T follicular helper cell (primary cell): Measurements from ENCODE around the gene MMP19.
"Not testable (repeated sequence)": the region's sequence is repeated elsewhere in the genome, so short reads cannot be mapped to it uniquely, and the experiment has no call there.

Source experiments
- DNase-seq: peaks from one replicate; pipeline ENCODE4 v3.0.0-alpha.2; 2020; ENCODE audit warnings: low read depth
- total RNA-seq, 2 experiments: gene quantifications; one replicate each; lab custom pipeline; 2026; lab: John Stamatoyannopoulos, UW

Gene MMP19, protein sequence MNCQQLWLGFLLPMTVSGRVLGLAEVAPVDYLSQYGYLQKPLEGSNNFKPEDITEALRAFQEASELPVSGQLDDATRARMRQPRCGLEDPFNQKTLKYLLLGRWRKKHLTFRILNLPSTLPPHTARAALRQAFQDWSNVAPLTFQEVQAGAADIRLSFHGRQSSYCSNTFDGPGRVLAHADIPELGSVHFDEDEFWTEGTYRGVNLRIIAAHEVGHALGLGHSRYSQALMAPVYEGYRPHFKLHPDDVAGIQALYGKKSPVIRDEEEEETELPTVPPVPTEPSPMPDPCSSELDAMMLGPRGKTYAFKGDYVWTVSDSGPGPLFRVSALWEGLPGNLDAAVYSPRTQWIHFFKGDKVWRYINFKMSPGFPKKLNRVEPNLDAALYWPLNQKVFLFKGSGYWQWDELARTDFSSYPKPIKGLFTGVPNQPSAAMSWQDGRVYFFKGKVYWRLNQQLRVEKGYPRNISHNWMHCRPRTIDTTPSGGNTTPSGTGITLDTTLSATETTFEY
- 0 reads per million in 2 experiments for total RNA-seq

DNA sequence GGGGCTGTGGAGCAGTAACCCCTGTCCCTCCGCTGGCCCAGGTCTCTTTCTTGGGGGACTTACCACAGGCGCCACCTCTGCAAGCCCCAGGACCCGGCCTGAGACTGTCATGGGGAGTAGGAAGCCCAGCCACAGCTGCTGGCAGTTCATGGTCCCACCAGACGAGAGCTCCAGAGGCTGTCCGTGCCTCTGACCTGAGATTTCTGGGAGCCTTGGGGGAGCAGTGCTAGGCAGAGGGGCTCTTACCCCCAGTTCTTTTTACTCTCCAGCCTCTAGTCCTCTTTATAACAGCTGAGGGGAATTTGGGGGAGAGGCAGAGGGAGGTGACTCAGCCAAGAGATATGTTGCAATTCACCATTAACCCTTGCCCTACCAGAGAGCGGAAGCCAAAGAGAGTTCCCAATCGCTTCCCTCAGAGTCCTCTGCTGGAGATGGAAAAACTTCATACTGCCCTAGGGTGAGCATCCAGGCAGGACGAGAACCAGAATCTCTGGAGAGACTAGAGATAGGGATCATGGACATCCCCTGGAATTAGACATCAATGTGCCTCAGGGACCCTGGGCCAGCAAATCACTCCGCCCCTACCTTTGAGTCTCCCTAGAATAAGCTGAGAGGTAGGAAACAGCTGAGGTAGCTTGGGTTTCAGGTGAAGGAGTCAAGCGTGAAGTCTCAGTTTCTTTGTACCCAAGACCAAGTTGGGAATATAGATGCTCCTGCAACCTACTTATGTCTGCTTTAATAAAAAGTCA is at the start of gene MMP19:
TSS of gene MMP19 (minus strand) at position 256 of the 749 bp plus-strand sequence. CDS start at position 150, 106 bp downstream.
- DNase-seq: no peak

- no peak for DNase-seq
These were observed 48.6 kb upstream of the MMP19 start for GRCh38 chr12:55891310-55891709.

- DNase-seq: no peak
These were observed 42.4 kb upstream of the MMP19 start for GRCh38 chr12:55885113-55885512.

GRCh38 chr12:55877824-55878223 is 35.1 kb upstream of the MMP19 start:
- DNase-seq: no peak

GRCh38 chr12:55875704-55876467 is 33.1 kb upstream of the MMP19 start:
- no peak for DNase-seq

GRCh38 chr12:55874443-55874842 is 31.7 kb upstream of the MMP19 start:
- no peak for DNase-seq

GRCh38 chr12:55866454-55867004 is 23.8 kb upstream of the MMP19 start:
- not testable (repeated sequence) for DNase-seq

DNA sequence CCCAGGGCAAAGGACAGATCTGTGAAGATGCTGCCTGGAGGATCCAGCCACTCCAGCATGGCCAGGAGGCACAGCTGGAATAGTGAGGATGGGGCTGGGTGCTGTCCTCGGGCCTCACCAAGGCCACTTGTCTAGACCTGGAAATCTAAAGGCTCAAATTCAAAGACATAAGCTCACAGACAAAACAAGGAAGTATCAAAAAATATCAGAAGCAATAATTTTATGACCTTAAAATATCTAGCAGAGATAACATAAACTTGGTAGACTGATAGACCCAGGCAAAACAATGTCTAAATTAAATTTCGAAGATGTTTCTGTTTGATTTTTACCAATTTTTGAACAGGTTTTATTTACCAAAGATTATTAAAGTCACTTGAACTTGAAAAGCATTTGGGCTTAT is 22.6 kb upstream of the MMP19 start:
- no peak for DNase-seq

- DNase-seq: not testable (repeated sequence)
These were observed 20.2 kb upstream of the MMP19 start for GRCh38 chr12:55862931-55863330.

- DNase-seq: no peak
These were observed 19.6 kb upstream of the MMP19 start for GRCh38 chr12:55862286-55862685.

GRCh38 chr12:55861871-55862270 is 19.1 kb upstream of the MMP19 start:
- no peak for DNase-seq

DNA sequence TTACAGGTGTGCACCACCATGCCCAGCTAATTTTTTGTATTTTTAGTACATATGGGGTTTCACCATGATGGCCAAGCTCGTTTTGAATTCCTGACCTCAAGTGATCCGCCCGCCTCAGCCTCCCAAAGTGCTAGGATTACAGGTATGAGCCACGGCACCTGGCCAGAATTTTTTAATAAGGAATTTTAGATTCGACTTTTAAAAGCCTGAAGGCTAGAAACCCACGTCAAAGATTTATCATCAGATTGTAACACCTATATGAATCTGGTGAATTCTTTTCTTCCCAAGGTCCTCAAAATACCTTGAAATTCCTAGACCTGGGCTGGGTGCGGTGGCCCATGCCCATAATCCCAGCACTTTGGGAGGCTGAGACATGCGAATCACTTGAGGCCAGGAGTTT is 18.7 kb upstream of the MMP19 start:
- no peak for DNase-seq

GRCh38 chr12:55852740-55853139 is 10.0 kb upstream of the MMP19 start:
- DNase-seq: no peak

DNA sequence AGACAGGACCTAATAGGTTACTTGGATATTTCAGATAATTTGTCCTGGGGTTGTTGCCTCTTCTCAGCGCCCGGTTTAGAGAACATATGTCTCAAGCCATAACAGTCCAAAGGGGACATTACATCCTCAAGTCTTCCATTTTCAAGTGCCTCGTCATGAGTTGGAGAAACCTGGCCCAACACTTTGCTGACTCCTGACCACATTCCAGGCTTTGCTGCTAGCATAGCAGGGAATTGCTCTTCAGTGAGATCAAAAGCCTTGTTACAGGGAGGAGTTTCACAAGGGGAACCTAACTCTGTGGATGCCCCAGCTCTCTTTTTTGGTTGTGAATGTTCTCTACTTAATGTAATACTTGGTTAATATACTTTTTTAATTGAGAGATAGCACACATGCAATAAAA is 8.2 kb upstream of the MMP19 start:
- DNase-seq: no peak

DNA sequence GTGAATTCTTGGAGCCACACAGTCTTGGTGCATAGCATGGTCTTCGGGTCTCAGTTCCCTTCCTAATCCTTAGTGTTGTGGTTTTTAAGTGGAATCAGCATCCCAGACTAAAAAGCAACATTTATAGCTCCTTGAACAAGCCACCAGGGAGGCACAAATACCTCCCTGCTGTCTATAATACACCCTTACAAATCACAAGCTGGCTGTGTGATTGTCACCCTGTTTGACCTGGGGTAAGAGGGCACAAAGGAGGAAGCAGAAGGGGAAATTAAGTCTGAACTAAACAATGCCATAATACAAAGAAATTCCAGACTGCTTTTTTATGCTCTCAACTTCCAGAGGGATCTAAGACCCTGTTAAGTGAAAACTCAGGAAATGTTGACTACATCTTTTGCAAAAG is 7.7 kb upstream of the MMP19 start:
- no peak for DNase-seq

DNA sequence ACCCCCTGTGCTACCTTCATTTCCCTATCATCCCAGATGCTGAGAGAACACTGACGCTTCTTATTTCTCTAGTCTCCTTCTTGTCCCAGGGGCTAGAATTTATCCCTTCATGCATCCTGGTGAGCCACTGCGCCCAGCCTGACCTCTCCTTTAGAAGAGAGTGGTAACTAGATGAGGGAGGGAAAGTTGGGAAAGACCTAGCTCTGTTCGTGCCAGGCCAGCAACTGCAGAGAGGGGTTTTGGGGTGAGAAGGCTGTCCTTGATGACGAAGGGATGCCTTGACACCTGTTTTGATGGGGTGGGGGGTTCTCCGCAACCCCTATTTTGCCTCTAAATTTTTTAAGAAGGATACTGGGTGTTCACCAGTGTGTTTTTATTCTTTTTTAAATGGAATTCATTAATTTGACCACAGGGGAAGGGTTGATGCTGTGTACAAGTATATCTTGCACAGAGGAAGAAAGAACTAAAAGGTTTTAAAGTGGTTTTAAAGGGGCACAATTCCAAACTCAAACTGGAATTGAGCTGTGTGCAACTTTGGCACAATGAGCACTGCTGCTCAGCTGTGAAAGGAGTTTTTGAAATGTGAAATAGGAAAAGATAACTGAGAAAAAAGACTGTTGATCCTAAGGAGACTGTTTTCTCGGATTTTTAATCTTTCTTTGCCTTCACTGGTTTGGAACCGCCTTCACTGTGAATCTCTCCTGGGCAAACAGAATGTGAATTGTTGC is 7.0 kb upstream of the MMP19 start:
- DNase-seq: no peak

GRCh38 chr12:55847603-55848291 is 5.0 kb upstream of the MMP19 start:
- no peak for DNase-seq

DNA sequence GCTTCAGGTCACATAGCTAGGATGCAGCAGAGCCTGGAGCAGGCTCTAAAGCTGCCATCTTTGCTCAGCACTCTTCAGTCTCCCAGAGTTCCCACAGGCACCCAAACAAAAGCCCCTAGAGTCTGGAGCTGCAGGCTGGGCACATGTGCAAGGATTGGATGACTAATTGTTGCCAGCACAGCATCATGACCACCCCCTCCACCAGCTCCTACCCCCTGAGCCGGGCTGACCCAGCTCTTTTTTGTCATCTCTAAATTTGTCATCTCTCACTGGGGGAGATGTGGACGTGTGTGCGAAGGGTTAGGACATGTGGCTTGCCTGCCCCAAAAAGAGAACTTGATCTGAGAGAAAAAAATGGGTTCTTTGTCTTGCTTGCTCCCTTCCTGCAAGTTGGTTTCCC is 4.3 kb upstream of the MMP19 start:
- no peak for DNase-seq

- DNase-seq: no peak
These were observed 3.2 kb upstream of the MMP19 start for GRCh38 chr12:55845785-55846496.

DNA sequence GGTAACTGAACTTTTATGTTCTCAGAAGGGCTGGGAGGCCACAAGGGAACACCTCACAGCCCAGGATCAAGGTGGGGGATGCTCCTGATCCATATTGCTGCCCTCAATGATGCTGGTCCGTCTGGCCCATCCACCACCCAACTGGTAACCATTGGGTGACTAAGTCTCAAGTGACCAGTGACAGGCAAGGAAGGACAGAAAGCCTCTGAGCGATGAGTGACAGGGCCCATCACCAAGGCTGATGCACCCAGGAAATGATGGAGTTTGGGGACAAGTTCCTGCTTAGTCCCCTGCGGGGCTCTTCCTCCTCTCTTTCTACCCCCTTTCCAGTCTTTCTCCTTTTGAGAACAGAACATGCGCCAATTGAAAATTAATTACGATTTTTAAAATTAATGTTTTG is 2.6 kb upstream of the MMP19 start:
- no peak for DNase-seq
